Measurements from ENCODE around the gene CDH2. TPM values are rescaled to one million over a fixed set of nuclear protein-coding genes. Genes with fewer than 3 reads are reported as not detected.

CDH2 gene
- total RNA-seq, 1 donor from 2014 or later, result 234 TPM

GRCh38 chr18:28003451-28003850 lies 173.5 kb downstream of the CDH2 start:
- no peak overlapping the region for H3K4me3 Mint-ChIP-seq
- no peak for DNase-seq (ENCODE audit: low read depth, low spot score)
- no peak for TF ChIP-seq CTCF (conservative IDR thresholded peaks at IDR 0.05)
- no peak overlapping the region for H3K27ac Mint-ChIP-seq (ENCODE audit: unreplicated experiment)
- no peaks in the 10 kb centered on the region for H3K27me3 Mint-ChIP-seq (ENCODE audit: low read depth)
- peaks cover 5% of the 10 kb centered on the region for H3K4me1 Mint-ChIP-seq
- H3K9me3 Mint-ChIP-seq, result no peaks in the 10 kb centered on the region
- peaks cover 30% of the 10 kb centered on the region for H3K36me3 Mint-ChIP-seq (ENCODE audit: low read depth)

GRCh38 chr18:28002841-28003240 lies 174.1 kb downstream of the CDH2 start:
- Mint-ChIP-seq H3K4me3 (no peak overlapping the region), H3K9me3 (no peaks in the 10 kb centered on the region), H3K27me3 (ENCODE audit: low read depth) (no peaks in the 10 kb centered on the region), H3K27ac (ENCODE audit: unreplicated experiment) (no peak overlapping the region), H3K4me1 (peaks cover 5% of the 10 kb centered on the region), H3K36me3 (ENCODE audit: low read depth) (peaks cover 29% of the 10 kb centered on the region)
- DNase-seq (ENCODE audit: low read depth, low spot score), result no peak
- TF ChIP-seq CTCF (conservative IDR thresholded peaks at IDR 0.05), result no peak

- H3K4me1 Mint-ChIP-seq, result peaks cover 23% of the 10 kb centered on the region
- H3K36me3 Mint-ChIP-seq (ENCODE audit: low read depth), result peaks cover 40% of the 10 kb centered on the region
- TF ChIP-seq CTCF (conservative IDR thresholded peaks at IDR 0.05), result no peak
- no peaks in the 10 kb centered on the region for H3K27me3 Mint-ChIP-seq (ENCODE audit: low read depth)
- no peak overlapping the region for H3K4me3 Mint-ChIP-seq
- H3K9me3 Mint-ChIP-seq, result no peaks in the 10 kb centered on the region
- no peak for DNase-seq (ENCODE audit: low read depth, low spot score)
- no peak overlapping the region for H3K27ac Mint-ChIP-seq (ENCODE audit: unreplicated experiment)
These were observed 180.1 kb downstream of the CDH2 start for GRCh38 chr18:27996801-27997272.

GRCh38 chr18:27995770-27996502 lies 181.0 kb downstream of the CDH2 start:
- peaks cover 23% of the 10 kb centered on the region for H3K4me1 Mint-ChIP-seq
- no peak overlapping the region for H3K4me3 Mint-ChIP-seq
- H3K36me3 Mint-ChIP-seq (ENCODE audit: low read depth), result peaks cover 42% of the 10 kb centered on the region
- no peak for TF ChIP-seq CTCF (conservative IDR thresholded peaks at IDR 0.05)
- no peak for DNase-seq (ENCODE audit: low read depth, low spot score)
- H3K9me3 Mint-ChIP-seq, result no peaks in the 10 kb centered on the region
- H3K27ac Mint-ChIP-seq (ENCODE audit: unreplicated experiment), result no peak overlapping the region
- H3K27me3 Mint-ChIP-seq (ENCODE audit: low read depth), result no peaks in the 10 kb centered on the region

- TF ChIP-seq CTCF (conservative IDR thresholded peaks at IDR 0.05), result no peak
- Mint-ChIP-seq H3K4me1 (peaks cover 23% of the 10 kb centered on the region), H3K36me3 (ENCODE audit: low read depth) (peaks cover 41% of the 10 kb centered on the region), H3K4me3 (no peak overlapping the region), H3K27ac (ENCODE audit: unreplicated experiment) (no peak overlapping the region), H3K27me3 (ENCODE audit: low read depth) (no peaks in the 10 kb centered on the region), H3K9me3 (no peaks in the 10 kb centered on the region)
- DNase-seq (ENCODE audit: low read depth, low spot score), result no peak
These were observed 182.4 kb downstream of the CDH2 start for GRCh38 chr18:27994571-27994970.

Data from neural crest cell (in vitro differentiated cells).